Body of pancreas (tissue), 4 donors: ENCODE measurements around the gene ZP1. TPM values are rescaled to one million over a fixed set of nuclear protein-coding genes. Genes with fewer than 3 reads are reported as not detected.
"Not testable (repeated sequence)": the region's sequence is repeated elsewhere in the genome, so short reads cannot be mapped to it uniquely, and the experiment has no call there.

Experiments used
- ATAC-seq: fragments of 150-250 bp; one replicate; pipeline ENCODE4 v1.9.1; 2016
- DNase-seq, 4 donors: peaks; one replicate each; pipeline ENCODE4 v3.0.0-alpha.2; 2019
- H3K27ac ChIP-seq, 4 donors: fragments of 200-600 bp; sonication (generic); 1 replicate in 3 of 4; 2 replicates in 1 of 4; pipeline versions ENCODE4 v1.5.1 to v1.6.1; 2016 to 2019; ENCODE audit warnings: mild to moderate bottlenecking in 1 of 4, mixed read lengths in 1 of 4, moderate library complexity in 1 of 4
- H3K27me3 ChIP-seq, 2 donors: fragments of 200-600 bp; sonication (generic); one replicate each; pipeline ENCODE4 v1.6.0; 2016; ENCODE audit warnings: mild to moderate bottlenecking in 1 of 2
- H3K36me3 ChIP-seq, 2 donors: fragments of 200-600 bp; sonication (generic); replicated peaks in 1 of 2; 2 replicates each; pipeline ENCODE4 v1.5.1; 2016; ENCODE audit warnings: low read depth in 2 of 2; ENCODE audit not compliant: insufficient read depth in 1 of 2
- H3K4me1 ChIP-seq: fragments of 200-600 bp; sonication (generic); one replicate; pipeline ENCODE4 v1.6.0; 2016
- H3K4me3 ChIP-seq, 2 donors: fragments of 200-600 bp; sonication (generic); 1 replicate in 1 of 2; 2 replicates in 1 of 2; pipeline ENCODE4 v1.5.1; 2016 to 2019
- H3K9me3 ChIP-seq, 3 donors: fragments of 200-600 bp; sonication (generic); 1 replicate in 2 of 3; 2 replicates in 1 of 3; pipeline ENCODE4 v1.5.1; 2016
- POLR2A ChIP-seq, 3 donors: fragments of 450-650 bp; IDR thresholded peaks; one replicate each; pipeline ENCODE4 v1.6.1; 2016; ENCODE audit warnings: antibody characterized with exemption in 3 of 3, mild to moderate bottlenecking in 2 of 3
- WGBS, 2 donors: methylation state at CpG; one replicate each; pipeline ENCODE4 v1.1.5; 2017; 5-methylcytosine and 5-hydroxymethylcytosine counted together
- intact Hi-C: fragments of 100-400 bp; cut with DNase I; formaldehyde crosslinking; loops from one replicate; pipeline ENCODE4 v1.15.1; 2023
- total RNA-seq, 2 donors: library from RNA; depleted of rRNA; stranded (reverse); fragments of >200 nt; gene quantifications; one replicate each; pipeline ENCODE4 v1.1.0, GENCODE V29; 2016
- TF ChIP-seq, protein P1 (sequence below), 7 experiments: fragments of 450-650 bp in 4 of 7; fragments of 200-600 bp in 3 of 7; sonication (generic) in 3 of 7; IDR thresholded peaks; one replicate each; pipeline ENCODE4 v1.5.1; 2016 to 2019; ENCODE audit warnings: antibody characterized with exemption in 7 of 7

The ZP1 gene
- total RNA-seq, 2 donors from 2014 or later = not detected

DNA sequence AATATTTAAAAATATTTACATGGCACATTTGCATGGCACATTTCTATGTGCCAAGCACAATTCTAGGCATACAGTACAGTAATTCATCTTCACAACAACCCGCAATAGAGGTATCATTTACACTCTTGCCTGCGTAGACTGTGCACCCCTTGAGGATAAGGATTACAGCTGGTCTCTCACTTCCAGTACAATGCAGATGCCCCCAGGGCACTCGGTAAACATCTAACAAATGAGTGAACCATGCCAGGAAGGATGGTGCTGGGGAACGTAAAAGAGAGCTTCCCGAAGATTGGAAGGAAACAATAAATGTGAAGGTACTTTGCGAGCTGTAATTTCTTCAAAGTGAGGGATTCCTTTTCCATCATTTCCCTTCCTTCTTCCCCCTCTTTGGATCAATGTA lies 37.7 kb downstream of the ZP1 start:
- intact Hi-C loops = no loop called here
- Histone ChIP-seq H3K4me1 (peaks cover 33% of the 10 kb centered on the region), H3K9me3 (no peaks in the 10 kb centered on the region), H3K4me3 (no peak overlapping the region), H3K36me3 (peaks cover 4 to 26% of the 10 kb centered on the region in 2 donors), H3K27ac (peak overlapping the region in 3 of 4 donors; percentile 7 to 96 (median 9)), H3K27me3 (no peaks in the 10 kb centered on the region)
- DNase-seq (no peak), ATAC-seq (no peak)
- TF ChIP-seq, protein P1, sequence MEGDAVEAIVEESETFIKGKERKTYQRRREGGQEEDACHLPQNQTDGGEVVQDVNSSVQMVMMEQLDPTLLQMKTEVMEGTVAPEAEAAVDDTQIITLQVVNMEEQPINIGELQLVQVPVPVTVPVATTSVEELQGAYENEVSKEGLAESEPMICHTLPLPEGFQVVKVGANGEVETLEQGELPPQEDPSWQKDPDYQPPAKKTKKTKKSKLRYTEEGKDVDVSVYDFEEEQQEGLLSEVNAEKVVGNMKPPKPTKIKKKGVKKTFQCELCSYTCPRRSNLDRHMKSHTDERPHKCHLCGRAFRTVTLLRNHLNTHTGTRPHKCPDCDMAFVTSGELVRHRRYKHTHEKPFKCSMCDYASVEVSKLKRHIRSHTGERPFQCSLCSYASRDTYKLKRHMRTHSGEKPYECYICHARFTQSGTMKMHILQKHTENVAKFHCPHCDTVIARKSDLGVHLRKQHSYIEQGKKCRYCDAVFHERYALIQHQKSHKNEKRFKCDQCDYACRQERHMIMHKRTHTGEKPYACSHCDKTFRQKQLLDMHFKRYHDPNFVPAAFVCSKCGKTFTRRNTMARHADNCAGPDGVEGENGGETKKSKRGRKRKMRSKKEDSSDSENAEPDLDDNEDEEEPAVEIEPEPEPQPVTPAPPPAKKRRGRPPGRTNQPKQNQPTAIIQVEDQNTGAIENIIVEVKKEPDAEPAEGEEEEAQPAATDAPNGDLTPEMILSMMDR (IDR thresholded peaks at IDR 0.05) = no peak
- TF ChIP-seq POLR2A (IDR thresholded peaks at IDR 0.05) = no peak
- 46 to 51% methylated on average over 6 of the region's 6 CpGs for WGBS, 2 donors

GRCh38 chr11:60905551-60906113 lies 38.3 kb downstream of the ZP1 start:
- peak; percentile 37 for ATAC-seq
- peak overlapping the region; percentile 75 to 95 for H3K4me3 ChIP-seq
- peak in 3 of 4 donors; percentile 41 to 54 (median 43) for DNase-seq

DNA sequence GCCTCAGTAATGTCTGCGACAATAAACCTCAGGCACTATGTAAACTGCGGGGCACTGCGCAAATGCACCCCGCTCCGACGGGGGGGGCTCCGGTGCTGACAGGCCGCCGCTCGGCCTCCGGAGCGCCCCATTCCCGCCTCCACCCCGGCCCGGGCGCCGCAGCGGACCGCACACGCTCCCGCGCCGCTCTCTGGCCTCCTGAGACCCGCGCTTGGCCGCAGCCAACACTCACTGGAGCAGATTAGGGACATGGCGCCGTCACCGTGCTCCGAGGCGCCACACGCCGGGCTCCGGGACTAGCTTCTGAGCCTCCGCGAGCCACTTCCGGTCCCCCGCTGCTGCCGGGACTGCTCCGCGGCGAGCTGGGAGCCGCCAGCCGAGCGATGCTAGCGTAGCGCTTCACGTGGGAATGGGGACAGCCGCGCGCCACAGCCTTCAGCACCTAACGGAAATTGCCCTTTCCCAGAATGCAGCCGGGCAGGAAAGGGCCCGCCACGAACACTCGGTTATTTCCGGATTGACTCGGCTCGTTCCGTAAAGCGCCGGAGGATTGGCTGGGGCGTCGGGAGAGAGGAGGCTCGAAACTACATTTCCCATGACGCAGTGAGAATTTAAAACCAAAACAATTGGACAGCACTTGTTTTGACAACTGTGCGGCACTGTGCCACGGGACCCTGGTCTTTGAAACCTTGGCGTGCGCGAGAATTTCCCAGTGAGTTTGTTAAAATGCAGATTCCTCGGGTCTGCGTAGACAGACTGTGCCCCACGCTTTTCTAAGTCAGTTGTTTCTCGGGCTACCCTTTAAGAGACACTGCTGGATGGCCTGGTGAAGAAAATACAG lies 39.0 kb downstream of the ZP1 start, which contains the start of gene PRPF19:
PRPF19 (minus strand) TSS at position 454 of the 841 bp plus-strand sequence; CDS start at position 251, 203 bp downstream.
- H3K27ac ChIP-seq = peak within 1 kb of the TSS; percentile 86 to 96 (median 95)
- TF ChIP-seq, protein P1 (IDR thresholded peaks at IDR 0.05) = peak in 1 of 7 experiments; percentile 11
- TF ChIP-seq POLR2A (IDR thresholded peaks at IDR 0.05) = peak; percentile 86 to 90 (median 86)
- intact Hi-C loops = no loop called here
- peak within 1 kb of the TSS; percentile 75 to 95 for H3K4me3 ChIP-seq
- no peaks in the 10 kb centered on the region for H3K9me3 ChIP-seq
- WGBS, 2 donors = 1% methylated on average over 44 to 67 of the region's 75 CpGs
- DNase-seq (peak; percentile 97 to 98 (median 97)), ATAC-seq (peak; percentile 99)
- peaks cover 33% of the 10 kb centered on the region for H3K4me1 ChIP-seq
- H3K27me3 ChIP-seq = no peaks in the 10 kb centered on the region
- H3K36me3 ChIP-seq = peaks cover 0 to 13% of the 10 kb centered on the region in 2 donors

More at GRCh38 chr11:60905551-60906113, 38.3 kb downstream of the ZP1 start:
- Histone ChIP-seq H3K36me3 (peaks cover 2 to 20% of the 10 kb centered on the region in 2 donors), H3K9me3 (no peaks in the 10 kb centered on the region), H3K4me1 (peaks cover 33% of the 10 kb centered on the region), H3K27me3 (no peaks in the 10 kb centered on the region), H3K27ac (peak overlapping the region; percentile 86 to 96 (median 95))
- WGBS, 2 donors = 5 to 7% methylated on average over 14 to 16 of the region's 16 CpGs
- TF ChIP-seq, protein P1 (IDR thresholded peaks at IDR 0.05) = no peak
- no peak for TF ChIP-seq POLR2A (IDR thresholded peaks at IDR 0.05)
- intact Hi-C loops = no loop called here

DNA sequence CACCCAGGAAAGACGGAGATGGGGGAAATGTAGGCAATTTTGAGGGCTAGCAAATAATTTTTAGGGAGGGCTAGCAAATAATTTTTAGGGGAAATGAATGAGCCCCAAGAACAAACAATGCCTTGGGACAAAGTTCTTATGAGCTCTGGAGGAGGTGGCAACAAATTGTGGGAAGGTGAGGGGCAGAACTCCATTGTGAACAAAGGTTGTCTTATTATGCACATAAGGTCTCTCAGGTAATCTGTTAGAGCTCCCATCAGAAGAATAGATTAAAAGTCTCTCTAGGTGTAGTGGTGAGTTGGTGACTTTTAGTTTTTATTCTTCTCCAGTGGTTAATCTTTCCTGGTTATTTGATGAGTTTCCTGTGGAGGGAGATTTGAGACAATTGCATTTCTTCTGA lies 41.5 kb downstream of the ZP1 start:
- no peaks in the 10 kb centered on the region for H3K36me3 ChIP-seq
- H3K4me3 ChIP-seq = no peak overlapping the region
- intact Hi-C loops = no loop called here
- TF ChIP-seq, protein P1 (IDR thresholded peaks at IDR 0.05) = no peak
- H3K4me1 ChIP-seq = peaks cover 31% of the 10 kb centered on the region
- H3K27me3 ChIP-seq = no peaks in the 10 kb centered on the region
- no peaks in the 10 kb centered on the region for H3K9me3 ChIP-seq
- 21 to 79% methylated on average over 1 of the region's 1 CpG for WGBS, 2 donors
- DNase-seq (no peak), ATAC-seq (no peak)
- no peak overlapping the region for H3K27ac ChIP-seq

GRCh38 chr11:60909680-60910280 lies 42.4 kb downstream of the ZP1 start:
- 70 to 79% methylated on average over 3 of the region's 3 CpGs for WGBS, 2 donors
- ATAC-seq, H3K4me3 ChIP-seq, H3K36me3 ChIP-seq, H3K27ac ChIP-seq, H3K9me3 ChIP-seq, intact Hi-C loops, DNase-seq, H3K27me3 ChIP-seq: not testable (repeated sequence)
- peaks cover 24% of the 10 kb centered on the region for H3K4me1 ChIP-seq
